Measurements from ENCODE around the gene SLC6A13. TPM values are rescaled to one million over a fixed set of nuclear protein-coding genes. Genes with fewer than 3 reads are reported as not detected.

The SLC6A13 gene
- total and polyA plus RNA-seq, 2 experiments from 2014 or later: 3.8 to 5.9 TPM

DNA sequence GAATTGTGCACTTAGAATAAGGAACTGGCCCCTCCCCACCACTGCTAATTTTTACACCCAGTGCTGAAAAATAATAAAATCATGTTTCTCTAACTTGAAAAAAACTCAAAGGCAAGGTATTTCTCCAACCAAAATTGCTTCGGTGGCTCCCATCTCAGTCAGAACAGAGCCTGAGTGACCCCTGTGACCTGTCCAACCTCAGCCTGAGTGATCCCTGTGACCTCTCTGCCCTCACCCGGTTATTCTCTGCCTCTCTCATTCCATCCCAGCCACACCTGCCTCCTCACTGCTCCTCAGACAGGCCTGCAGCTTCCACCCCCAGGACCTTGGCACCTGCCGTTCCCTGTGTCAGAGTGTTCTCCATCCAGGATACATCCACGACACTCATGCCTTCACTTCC is 53.8 kb downstream of the SLC6A13 start:
- WGBS (ENCODE audit: low lambda C conversion rate, missing lambda C conversion rate): 86% methylated on average over 4 of the region's 4 CpGs
- Histone ChIP-seq H3K9me3 (ENCODE audit: low read depth) (no peaks in the 10 kb centered on the region), H2AFZ (no peak overlapping the region), H3K27me3 (peaks cover 6% of the 10 kb centered on the region), H3K27ac (no peak overlapping the region), H3K4me3 (no peak overlapping the region), H3K4me2 (no peak overlapping the region), H4K20me1 (ENCODE audit: insufficient read depth, poor library complexity, severe bottlenecking) (no peaks in the 10 kb centered on the region), H3K79me2 (no peaks in the 10 kb centered on the region), H3K9me2 (replicated peaks; ENCODE audit: insufficient read depth) (no peaks in the 10 kb centered on the region), H3K36me3 (replicated peaks; ENCODE audit: insufficient read depth, low read depth) (no peaks in the 10 kb centered on the region), H3K4me1 (ENCODE audit: insufficient read depth) (peaks cover 15% of the 10 kb centered on the region)
- TF ChIP-seq EZH2phosphoT487 (IDR thresholded peaks at IDR 0.05; ENCODE audit: low read depth, severe bottlenecking, unreplicated experiment) (no peak), EZH2 (IDR thresholded peaks at IDR 0.05; ENCODE audit: borderline replicate concordance) (no peak)
- TF ChIP-seq, protein P1, sequence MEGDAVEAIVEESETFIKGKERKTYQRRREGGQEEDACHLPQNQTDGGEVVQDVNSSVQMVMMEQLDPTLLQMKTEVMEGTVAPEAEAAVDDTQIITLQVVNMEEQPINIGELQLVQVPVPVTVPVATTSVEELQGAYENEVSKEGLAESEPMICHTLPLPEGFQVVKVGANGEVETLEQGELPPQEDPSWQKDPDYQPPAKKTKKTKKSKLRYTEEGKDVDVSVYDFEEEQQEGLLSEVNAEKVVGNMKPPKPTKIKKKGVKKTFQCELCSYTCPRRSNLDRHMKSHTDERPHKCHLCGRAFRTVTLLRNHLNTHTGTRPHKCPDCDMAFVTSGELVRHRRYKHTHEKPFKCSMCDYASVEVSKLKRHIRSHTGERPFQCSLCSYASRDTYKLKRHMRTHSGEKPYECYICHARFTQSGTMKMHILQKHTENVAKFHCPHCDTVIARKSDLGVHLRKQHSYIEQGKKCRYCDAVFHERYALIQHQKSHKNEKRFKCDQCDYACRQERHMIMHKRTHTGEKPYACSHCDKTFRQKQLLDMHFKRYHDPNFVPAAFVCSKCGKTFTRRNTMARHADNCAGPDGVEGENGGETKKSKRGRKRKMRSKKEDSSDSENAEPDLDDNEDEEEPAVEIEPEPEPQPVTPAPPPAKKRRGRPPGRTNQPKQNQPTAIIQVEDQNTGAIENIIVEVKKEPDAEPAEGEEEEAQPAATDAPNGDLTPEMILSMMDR (IDR thresholded peaks at IDR 0.05; ENCODE audit: poor library complexity): no peak
- no peak for DNase-seq (ENCODE audit: low spot score)

DNA sequence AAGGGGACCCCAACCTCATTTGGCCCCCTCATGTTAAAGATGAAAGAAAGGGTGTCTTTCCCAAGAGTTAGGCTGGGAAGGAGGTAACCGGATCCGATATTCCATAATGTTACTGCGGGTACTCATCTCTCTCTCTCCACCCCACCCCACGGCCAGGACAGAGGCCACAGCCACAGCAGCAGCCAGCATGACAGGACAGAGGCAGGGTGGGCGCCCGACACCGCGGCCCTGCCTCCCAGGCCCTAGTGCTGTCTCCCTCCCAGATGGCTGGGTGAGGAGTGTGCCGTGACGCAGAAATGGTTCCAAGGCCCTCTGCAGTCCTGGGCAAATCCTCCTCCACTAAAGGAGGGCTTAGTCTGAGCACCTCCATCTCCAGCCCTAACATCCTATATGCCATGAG is 54.8 kb downstream of the SLC6A13 start:
- no peaks in the 10 kb centered on the region for H3K79me2 ChIP-seq
- DNase-seq (ENCODE audit: low spot score): no peak
- TF ChIP-seq EZH2 (IDR thresholded peaks at IDR 0.05; ENCODE audit: borderline replicate concordance) (no peak), EZH2phosphoT487 (IDR thresholded peaks at IDR 0.05; ENCODE audit: low read depth, severe bottlenecking, unreplicated experiment) (no peak)
- TF ChIP-seq, protein P1 (IDR thresholded peaks at IDR 0.05; ENCODE audit: poor library complexity): no peak
- 91% methylated on average over 10 of the region's 10 CpGs for WGBS (ENCODE audit: low lambda C conversion rate, missing lambda C conversion rate)
- H3K27me3 ChIP-seq: peaks cover 6% of the 10 kb centered on the region
- no peak overlapping the region for H2AFZ ChIP-seq
- no peaks in the 10 kb centered on the region for H4K20me1 ChIP-seq (ENCODE audit: insufficient read depth, poor library complexity, severe bottlenecking)
- no peaks in the 10 kb centered on the region for H3K9me3 ChIP-seq (ENCODE audit: low read depth)
- H3K27ac ChIP-seq: no peak overlapping the region
- no peak overlapping the region for H3K4me3 ChIP-seq
- H3K4me1 ChIP-seq (ENCODE audit: insufficient read depth): peaks cover 14% of the 10 kb centered on the region
- no peaks in the 10 kb centered on the region for H3K9me2 ChIP-seq (replicated peaks; ENCODE audit: insufficient read depth)
- no peak overlapping the region for H3K4me2 ChIP-seq
- H3K36me3 ChIP-seq (replicated peaks; ENCODE audit: insufficient read depth, low read depth): no peaks in the 10 kb centered on the region

DNA sequence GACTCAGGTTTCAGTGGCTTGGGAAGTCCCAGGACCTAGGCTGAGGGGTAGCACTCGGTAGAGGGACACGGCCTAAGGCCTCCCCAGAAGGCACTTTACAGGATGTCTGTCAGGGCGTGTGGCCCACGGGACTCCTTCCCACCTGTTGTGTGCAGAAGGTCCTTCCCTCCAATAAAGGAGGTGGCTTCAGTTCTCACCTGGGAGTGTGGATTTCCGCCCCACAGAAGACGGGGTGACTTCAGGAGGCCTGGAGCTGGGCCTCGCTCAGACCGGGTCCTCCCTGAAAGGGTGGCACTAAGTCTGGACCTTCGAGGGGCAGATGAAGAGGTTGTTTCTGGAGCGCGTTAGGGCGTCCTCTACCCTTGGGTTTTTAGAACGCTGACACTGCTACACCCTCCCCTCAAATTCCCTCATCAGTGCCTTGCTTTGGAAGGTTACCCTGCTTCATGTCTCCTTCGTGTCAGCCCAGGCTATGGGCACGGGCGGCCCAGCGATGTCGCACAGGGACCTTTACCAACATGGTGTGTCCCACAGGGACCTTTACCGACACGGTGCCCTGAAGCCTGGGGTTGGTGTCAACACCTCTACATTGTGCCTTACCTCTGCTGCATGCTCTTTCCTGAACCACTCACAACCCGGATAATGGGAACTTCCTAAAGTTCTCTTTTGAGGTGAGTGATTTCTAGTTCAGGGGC is 55.7 kb downstream of the SLC6A13 start:
- Histone ChIP-seq H3K27me3 (peaks cover 14% of the 10 kb centered on the region), H3K36me3 (replicated peaks; ENCODE audit: insufficient read depth, low read depth) (no peaks in the 10 kb centered on the region), H3K4me2 (no peak overlapping the region), H3K4me1 (ENCODE audit: insufficient read depth) (peaks cover 9% of the 10 kb centered on the region), H3K9me2 (replicated peaks; ENCODE audit: insufficient read depth) (no peaks in the 10 kb centered on the region), H3K4me3 (no peak overlapping the region), H2AFZ (no peak overlapping the region), H4K20me1 (ENCODE audit: insufficient read depth, poor library complexity, severe bottlenecking) (no peaks in the 10 kb centered on the region), H3K9me3 (ENCODE audit: low read depth) (no peaks in the 10 kb centered on the region), H3K79me2 (no peaks in the 10 kb centered on the region), H3K27ac (no peak overlapping the region)
- DNase-seq (ENCODE audit: low spot score): no peak
- no peak for TF ChIP-seq EZH2 (IDR thresholded peaks at IDR 0.05; ENCODE audit: borderline replicate concordance)
- no peak for TF ChIP-seq EZH2phosphoT487 (IDR thresholded peaks at IDR 0.05; ENCODE audit: low read depth, severe bottlenecking, unreplicated experiment)
- TF ChIP-seq, protein P1 (IDR thresholded peaks at IDR 0.05; ENCODE audit: poor library complexity): no peak
- WGBS (ENCODE audit: low lambda C conversion rate, missing lambda C conversion rate): 93% methylated on average over 21 of the region's 21 CpGs
